Measurements from ENCODE around the gene SLC26A8.
"Not testable (repeated sequence)": the region's sequence is repeated elsewhere in the genome, so short reads cannot be mapped to it uniquely, and the experiment has no call there.

Gene SLC26A8

DNA sequence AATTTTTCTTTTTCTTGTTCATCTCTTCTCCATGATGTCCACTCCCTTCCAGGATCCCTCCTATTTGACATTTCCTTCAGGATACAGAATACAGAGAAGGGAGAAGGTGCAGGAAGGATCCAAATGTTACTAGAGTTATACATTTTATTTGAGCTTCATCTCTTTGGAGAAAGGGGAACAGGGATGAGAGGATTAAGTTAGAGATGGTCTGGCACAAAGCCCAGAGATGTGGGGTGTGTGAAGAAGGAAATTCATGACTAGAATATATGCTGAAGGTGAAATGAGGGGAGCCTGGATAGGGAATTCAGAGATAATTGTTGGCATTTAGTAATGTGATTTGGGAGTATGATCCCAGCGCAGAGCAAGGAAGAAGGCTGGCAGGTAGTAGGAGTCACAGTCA, 81.1 kb downstream of the SLC26A8 start:
- DNase-seq (ENCODE audit: low spot score), result no peak

DNA sequence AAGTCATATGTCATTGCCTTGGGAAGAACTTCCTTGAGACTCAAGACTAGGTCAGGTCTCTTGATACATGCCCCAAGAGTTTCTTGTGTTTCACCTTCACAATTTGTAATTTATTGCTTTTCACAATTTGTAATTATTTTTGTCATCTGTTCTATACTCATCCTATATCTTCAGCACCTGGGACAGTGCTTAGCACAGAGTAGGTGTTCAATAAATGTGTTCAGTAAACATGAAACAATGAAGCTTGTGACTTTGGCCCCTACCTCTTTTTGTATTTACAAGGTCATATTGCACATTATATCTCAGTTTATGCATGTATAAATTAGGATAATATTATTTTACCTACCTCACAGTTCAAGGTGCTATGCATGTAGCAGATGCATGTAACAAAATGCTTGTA, 82.1 kb downstream of the SLC26A8 start:
- DNase-seq (ENCODE audit: low spot score), result no peak

DNA sequence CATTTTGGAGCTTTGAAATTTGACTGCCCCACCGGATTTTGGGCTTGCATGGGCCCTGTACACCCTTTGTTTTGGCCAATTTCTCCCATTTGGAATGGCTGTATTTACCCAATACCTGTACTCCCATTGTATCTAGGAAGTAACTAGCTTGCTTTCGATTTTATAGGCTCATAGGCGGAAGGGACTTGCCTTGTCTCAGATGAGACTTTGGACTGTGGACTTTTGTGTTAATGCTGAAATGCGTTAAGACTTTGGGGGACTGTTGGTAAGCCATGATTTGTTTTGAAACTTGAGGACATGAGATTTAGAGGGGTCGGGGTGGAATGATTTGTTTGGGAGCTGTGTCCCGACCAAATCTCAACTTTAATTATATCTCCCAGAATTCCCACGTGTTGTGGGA, 83.3 kb downstream of the SLC26A8 start:
- DNase-seq (ENCODE audit: low spot score), result not testable (repeated sequence)

DNA sequence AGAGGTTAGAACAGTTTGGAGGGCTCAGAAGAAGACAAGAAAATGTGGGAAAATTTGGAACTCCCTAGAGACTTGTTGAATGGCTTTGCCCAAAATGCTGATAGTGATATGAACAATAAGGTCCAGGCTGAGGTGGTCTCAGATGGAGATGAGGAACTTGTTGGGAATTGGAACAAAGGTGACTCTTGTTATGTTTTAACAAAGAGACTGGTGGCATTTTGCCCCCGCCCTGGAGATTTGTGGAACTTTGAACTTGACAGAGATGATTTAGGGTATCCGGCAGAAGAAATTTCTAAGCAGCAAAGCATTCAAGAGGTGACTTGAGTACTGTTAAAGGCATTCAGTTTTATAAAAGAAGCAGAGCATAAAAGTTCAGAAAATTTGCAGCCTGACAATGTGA, 84.4 kb downstream of the SLC26A8 start:
- not testable (repeated sequence) for DNase-seq (ENCODE audit: low spot score)

DNA sequence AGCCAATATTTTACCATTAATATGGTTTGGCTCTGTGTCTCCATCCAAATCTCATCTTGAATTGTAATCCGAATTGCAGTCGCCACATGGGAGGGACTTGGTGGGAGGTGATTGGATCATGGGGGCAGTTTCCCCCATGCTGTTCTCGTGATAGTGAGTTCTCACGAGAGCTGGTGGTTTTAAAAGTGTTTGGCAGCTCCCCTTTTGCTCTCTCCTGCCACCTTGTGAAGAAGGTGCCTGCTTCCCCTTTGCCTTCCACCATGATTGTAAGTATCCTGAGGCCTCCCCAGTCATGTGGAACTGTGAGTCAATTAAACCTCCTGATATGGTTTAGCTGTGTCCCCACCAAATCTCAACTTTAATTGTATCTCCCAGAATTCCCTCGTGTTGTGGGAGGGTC, 85.2 kb downstream of the SLC26A8 start:
- DNase-seq (ENCODE audit: low spot score), result not testable (repeated sequence)

DNA sequence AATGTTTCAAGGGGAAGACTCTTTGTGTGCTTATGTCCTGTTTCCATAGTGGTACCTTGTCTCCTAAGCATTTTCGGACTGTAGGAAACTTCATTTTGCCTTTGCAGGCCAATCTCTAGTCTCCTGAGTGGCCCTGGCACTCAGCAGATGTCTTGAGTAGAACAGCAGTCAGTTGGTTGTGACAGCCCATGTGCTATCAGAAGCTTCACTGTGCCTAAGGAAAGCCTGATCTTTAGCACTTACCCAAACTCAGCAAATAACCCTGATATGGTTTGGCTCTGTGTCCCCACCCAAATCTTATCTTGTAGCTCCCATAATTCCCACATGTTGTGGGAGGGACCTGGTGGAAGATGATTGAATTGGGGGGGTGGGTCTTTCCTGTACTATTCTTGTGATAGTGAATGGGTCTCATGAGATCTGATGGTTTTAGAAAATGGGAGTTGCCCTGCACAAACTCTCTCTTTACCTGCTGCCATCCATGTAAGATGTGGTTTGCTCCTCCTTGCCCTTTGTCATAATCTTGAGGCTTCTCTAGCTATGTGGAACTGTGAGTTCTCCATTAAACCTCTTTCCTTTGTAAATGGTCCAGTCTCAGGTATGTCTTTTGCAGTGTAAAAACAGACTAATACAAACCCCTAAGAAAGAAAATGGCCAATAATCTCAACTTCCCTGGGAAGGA, 87.6 kb downstream of the SLC26A8 start:
- DNase-seq (ENCODE audit: low spot score), result no peak

DNA sequence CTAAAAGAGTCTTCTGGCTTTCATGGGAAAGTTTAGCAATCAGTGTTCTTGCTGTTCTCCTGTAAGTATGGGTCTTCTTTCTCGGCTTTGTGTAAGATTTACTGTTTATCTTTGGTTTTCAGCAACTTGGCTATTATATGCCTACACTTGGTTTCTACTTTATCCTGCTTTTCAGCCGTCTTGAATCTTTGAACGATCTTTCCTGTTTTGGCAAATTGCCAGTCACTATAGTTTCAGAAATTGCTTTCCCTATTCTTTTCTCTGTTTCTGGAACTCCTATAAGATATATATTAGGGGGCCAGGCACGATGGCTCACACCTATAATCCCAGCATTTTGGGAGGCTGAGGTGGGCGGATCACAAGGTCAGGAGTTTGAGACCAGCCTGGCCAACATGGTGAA, 89.0 kb downstream of the SLC26A8 start:
- DNase-seq (ENCODE audit: low spot score), result no peak

DNA sequence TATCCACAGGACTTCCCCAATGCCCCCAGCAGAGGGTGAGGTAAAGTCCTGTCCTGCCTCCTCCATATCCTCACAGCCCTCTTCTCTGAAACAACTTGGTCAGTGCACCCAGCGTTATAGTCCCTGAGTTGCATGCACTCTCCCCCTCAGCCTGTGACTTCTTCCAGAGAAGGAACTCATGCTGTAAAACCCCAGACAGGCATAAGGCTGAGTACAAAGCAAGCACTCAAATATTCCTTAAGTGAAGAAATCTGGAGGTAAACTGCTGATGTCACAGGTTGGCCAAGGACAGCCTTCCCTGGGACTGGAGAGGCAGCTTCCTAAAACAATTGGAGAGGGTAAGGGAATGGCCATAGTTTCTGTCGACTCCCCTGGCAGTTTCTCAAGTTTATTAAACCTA, 90.6 kb downstream of the SLC26A8 start:
- DNase-seq (ENCODE audit: low spot score), result no peak

DNA sequence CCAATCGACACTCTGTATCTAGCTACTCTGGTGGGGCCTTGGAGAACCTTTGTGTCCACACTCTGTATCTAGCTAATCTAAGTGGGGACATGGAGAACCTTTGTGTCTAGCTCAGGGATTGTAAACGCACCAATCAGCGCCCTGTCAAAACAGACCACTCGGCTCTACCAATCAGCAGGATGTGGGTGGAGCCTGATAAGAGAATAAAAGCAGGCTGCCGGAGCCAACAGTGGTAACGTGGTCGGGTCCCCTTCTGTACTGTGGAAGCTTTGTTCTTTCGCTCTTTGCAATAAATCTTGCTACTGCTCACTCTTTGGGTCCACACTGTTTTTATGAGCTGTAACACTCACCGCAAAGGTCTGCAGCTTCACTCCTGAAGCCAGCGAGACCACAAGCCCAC, 92.6 kb downstream of the SLC26A8 start:
- DNase-seq (ENCODE audit: low spot score), result not testable (repeated sequence)

DNA sequence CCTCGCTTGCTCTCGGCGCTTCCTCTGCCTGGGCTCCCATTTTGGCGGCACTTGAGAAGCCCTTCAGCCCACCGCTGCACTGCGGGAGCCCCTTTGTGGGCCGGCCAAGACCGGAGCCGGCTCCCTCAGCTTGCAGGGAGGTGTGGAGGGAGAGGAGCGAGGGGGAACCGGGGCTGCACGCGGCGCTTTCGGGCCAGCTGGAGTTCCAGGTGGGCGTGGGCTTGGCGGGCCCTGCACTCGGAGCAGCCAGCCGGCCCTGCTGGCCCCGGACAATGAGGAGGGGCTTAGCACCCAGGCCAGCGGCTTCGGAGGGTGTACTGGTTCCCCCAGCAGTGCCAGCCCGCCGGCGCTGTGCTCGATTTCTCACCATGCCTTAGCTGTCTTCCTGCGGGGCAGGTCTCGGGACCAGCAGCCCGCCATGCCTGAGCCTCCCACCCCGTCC, 93.3 kb downstream of the SLC26A8 start:
- DNase-seq (ENCODE audit: low spot score), result no peak

DNA sequence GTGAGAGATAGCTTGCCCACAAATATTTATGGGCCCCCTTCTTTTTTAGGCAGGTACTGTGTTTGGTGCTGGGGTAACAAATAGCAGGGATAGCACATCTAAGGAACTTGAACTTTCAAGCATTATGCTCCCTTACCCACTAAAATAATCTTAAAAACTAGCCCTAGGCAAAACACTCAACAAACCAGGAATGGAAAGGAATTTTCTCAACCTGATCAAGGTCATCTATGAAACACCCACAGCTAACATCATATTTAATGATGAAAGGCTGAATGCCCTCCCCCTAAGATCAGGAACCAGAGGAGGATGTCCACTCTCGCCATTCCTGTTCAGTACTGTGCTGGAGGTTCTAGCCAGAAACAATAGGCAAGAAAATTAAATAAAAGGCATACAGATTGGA, 94.8 kb downstream of the SLC26A8 start:
- no peak for DNase-seq (ENCODE audit: low spot score)

DNA sequence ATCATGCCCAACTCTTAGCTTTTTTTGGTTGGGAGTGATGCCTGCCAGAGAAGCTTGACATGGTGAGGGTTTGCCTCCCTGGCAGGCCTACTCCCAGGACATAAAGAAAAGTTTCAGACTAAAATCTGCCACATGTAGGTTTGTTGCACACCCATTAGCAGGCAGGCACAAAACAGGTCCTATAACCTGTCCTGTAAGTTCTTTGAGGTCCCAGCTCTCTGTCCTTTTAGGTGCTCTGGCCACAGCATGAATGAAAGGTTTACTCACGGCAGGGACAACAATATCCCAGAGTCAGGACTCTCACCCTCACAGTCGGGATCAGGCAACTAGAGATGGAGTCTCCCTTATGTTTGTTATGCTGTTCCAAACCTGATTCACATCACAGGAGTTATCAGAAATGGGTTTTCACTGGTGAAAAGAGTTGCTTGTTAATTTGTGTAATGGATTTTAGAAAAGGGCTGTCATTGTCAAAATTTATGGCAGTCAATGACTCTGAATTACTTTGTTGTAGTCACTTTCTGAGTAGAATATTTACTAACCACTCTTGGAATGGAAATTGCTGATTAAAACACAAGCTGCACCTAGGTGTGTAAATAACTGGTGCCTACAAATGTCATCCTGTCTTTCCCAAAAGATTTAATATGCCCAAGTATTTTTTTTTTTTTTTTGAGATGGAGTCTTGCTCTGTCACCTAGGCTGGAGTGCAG, 97.8 kb downstream of the SLC26A8 start:
- DNase-seq (ENCODE audit: low spot score), result no peak

DNA sequence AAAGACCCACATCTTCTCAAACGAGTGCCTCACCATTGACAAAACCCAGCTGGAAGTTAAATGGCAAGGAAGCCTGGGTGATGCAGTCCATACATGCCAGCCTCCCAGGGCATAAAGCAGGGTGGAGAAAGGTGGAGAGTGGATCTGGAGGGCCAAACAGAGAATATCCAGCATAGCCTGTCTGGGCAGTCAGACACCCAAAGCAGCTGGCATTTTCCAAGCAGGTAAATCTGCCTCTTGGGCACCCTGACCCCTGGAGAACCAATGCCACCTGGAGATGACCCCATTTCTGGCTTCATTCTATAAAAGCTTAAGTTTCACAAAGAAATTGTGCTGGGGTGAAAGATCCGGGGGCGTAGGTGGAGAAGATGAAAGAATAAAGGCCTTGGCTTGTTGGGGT, 98.5 kb downstream of the SLC26A8 start:
- no peak for DNase-seq (ENCODE audit: low spot score)

DNA sequence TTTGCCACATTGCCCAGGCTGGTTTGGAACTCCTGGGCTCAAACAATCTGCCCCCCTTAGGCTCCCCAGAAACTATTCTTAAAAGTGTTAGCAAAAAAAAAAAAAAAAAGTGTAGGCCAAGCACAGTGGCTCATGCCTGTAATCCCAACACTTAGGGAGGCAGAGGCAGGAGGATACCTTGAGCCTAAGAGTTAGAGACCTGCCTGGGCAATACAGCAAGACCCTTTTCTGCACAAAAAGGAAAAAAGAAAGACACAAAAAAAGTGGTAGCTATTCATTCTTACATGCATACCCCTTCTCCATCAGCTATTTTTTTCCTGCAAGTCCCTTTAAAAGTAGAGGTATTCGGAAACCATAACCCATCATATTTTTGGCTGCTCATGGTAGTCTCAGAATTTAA, 100.3 kb downstream of the SLC26A8 start:
- no peak for DNase-seq (ENCODE audit: low spot score)

DNA sequence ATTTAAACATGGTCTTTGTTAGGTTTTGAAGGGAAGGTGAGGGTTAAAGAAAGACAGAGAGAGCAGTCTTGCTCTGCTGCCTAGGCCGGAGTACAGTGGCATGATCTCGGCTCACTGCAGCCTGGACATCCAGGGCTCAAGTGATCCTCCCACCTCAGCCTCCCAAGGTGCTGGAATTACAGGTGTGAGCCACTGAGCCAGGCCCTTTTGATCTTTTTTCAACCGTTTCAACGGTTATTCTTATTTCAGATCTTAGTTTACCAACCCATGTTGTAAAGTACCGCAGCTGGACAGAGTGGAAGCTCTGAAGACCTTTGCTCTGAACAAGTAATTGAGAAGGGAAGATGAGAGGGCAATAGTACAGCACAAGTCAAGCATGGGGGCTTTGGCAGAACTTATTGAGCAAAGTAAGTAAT, 102.3 kb downstream of the SLC26A8 start:
- DNase-seq (ENCODE audit: low spot score), result no peak

DNA sequence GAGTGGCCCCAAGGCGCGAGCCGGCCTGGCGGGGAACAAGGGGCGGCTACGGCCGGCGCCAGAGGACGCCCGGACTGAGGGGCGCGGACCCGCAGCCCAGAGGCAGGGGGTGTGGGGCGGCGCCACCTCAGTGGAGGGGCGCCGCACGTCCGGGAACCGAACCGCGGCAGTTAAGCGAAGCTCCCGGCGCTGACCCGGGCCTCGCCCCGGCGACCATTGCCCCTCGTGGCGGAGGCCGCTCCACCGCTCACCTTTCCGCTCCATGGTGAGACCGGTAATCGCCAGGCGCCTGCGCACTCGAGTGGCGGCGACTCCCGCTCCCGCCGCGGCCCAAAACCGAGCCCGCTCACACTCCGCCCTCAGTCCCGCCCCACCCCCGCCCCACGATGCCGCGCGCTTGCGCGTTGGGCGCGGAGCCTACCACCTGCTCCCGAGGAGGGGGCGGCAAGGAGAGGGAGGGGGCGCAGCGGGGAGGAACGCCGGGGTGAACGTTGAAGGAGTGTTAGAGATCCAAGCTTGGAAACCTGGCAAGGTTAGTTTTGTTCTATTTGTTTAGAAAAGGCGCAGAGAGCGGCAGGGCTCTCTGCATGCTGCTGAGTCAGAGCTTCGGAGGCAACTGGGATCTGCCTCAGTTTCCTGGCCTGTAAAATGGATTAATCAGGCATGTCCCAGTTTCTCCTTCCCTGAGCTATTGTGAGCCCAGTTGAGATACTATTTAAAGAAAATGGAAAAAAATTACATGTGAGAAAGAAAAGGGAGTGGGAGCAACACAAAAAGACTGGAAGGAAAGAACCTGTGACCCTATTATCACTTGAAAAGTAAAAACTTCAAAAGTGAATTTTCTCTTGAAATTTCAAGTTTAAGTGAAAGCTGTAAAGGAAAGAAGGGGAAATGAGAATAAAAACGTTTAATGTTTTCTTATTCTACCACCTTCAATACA, 103.4 kb downstream of the SLC26A8 start, which contains the start of gene SRPK1:
SRPK1 (minus strand) TSS at position 306 of the 940 bp plus-strand sequence; CDS start at position 264, 42 bp downstream.
- DNase-seq (ENCODE audit: low spot score), result peak; percentile 93

DNA sequence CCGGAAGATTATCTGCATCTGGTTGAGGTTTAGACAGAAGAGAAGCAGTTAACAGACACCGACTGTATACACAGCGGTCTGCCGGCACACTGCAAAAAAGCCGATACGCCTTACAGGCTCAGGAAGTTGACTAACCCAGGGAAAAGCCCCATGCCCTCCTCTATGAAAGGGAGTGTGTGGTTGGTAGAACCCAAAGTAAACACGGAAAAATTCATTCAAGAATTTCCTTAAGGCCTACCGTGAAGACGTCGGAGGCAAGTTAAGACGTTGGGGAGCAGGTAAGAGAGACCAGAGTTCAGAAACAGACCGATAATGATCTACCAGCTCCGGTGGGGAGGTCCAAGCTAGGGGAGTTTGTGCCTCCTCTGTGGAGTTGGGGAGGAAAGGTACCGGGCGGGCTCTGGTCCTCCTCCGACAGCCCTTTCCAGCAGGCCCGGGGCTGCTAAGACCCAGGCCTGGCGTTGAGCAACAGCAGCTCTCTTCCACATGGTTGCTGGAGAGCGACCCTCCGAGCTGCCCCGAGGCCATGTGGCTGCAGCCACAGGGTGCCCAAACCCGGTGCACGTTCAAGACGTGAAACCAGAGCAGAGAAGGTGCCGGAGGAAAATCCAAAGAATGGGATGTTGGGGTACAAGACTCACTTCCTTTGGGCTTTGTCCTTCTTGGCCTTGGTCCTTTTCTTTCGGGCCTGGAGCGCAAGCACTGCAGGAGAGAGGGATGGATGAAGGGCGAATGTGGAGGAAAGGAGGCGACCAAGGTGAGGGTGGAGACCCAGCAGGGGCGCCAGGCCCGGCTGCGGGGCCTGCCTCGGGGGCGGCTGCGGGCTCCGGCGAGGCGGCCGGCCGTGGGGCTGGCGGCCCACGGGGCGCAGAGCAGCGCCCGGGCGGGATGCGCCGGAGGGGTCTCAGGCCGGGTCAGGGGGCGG, 104.4 kb downstream of the SLC26A8 start:
- peak; percentile 76 for DNase-seq (ENCODE audit: low spot score)

DNA sequence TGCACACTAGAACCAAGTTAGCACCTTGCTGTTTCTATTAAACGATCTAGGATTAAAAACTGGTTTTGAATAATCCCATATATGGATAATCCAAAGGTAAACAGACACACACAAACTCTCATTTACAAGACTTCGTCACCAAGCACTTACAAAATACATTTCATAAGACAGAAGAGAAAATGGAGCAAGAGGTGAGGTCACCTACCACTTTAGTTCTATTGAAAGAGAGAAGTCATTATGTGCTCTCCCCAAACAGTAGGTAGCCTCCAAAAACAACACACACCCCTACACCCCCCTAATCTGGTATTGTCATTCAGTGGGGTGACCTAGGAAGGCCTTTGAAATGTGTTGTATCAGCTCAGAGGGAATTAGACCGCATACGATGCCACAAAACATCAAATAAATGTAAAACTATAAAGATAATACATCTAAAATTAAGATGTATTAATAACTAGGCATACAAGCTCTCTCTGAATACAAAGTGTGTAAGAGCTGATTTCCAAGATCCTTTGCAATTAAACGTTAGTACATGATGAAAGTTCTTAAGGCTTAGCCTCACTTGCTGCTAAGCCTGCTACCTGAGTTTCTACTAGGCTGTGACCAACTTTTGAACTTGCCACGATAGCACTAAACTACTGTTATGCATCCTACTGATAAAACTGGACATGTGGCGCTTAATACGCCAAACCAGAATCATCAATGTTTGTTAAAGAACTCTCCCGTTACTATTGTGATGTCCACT, 105.2 kb downstream of the SLC26A8 start:
- no peak for DNase-seq (ENCODE audit: low spot score)

DNA sequence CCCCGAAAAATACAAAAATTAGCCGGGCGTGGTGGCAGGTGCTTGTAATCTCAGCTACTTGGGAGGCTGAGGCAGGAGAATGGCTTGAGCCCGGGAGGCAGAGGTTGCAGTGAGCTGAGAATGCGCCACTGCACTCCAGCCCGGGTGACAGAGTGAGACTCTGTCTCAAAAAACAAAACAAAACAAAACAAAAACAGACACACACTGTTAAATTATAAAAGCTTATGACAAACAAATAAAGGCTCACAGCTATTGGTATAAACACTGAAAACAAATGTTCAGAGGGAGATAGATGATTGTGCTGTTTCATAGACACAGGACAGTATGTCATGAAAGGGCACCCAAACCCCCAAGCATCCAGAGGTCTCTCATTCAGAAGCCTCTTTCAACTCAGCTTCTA, 107.5 kb downstream of the SLC26A8 start:
- not testable (repeated sequence) for DNase-seq (ENCODE audit: low spot score)

DNA sequence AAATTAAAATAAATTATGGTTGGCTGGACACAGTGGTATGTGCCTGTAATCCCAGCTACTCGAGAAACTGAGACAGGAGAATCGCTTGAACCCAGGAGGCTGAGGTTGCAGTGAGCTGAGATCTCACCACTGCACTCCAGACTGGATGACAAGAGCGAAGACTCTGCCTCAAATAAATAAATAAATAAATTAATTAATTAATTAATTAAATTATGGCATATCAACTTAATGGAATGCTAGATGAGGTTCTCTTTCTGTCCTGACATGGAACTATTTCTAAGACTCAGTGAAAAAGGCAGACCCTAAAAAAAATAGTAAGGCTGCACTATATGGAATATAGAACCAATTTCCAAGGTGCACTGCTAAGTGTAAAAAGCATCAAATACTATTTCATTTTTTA, 108.4 kb downstream of the SLC26A8 start:
- no peak for DNase-seq (ENCODE audit: low spot score)

DNA sequence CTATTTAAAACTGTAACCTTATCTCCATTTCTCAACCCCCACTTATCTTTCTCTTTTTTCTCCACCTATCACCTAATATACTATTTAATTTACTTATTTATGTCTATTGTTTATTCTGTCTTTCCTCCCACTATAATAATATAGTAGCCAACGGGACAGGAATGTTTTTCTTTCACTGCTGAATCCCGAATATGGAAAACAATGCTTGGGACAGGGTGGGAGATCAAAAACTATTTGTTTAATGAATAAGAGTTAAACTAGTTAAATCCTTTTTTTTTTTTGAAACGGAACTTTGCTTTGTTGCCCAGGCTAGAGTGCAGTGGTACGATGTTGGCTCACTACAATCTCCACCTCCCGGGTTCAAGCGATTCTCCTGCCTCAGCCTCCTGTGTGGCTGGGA, 109.9 kb downstream of the SLC26A8 start:
- DNase-seq (ENCODE audit: low spot score), result no peak
